COLO668 (cell line): ENCODE measurements around the gene SLCO2A1.

Source experiments
- DNase-seq: peaks from one replicate; lab custom pipeline; 2025; ENCODE audit not compliant: unreplicated experiment; lab: John Stamatoyannopoulos, UW

Gene SLCO2A1

GRCh38 chr3:133983576-133984560 lies 45.9 kb downstream of the SLCO2A1 start:
- DNase-seq = no peak

DNA sequence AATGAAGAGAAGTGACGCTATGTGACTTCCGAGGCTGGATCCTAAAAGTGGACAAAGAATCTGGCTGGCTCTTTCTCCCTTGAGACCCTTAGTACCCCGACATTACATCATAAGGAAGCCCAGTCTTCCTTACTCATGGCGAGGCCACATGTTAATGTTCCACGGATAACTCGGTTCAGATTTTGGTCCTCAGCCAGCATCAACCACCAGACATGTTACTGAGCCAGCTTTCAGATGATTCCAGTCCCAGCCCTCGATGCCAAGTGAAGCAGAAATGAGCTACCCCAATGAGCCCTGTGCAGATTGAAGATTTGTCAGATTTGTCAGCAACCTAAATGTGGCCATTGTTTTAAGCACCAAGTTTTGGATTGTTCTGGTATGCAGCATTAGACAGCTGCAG lies 46.6 kb downstream of the SLCO2A1 start:
- no peak for DNase-seq

DNA sequence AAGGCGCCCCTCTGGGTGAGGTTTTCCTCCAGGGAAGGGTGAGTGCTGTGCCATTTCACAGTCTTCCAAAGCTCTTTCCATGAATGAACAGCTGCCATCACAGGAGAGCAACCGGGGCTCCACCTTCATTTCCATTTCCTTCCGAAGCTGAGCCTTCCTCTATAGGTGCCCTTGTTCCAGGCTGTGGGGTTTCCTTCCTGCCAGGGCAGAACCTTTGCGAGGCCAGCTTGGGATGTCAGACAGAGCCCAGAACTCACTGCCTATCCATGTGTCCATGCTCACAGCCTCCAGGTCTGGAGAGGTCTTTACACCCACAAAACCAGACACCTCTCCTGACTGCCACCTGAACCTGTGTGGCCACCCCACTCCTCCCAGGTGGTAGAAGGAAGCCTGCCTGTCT lies 49.2 kb downstream of the SLCO2A1 start:
- no peak for DNase-seq

- DNase-seq = no peak
Observed at GRCh38 chr3:133980035-133980434, 49.7 kb downstream of the SLCO2A1 start.

GRCh38 chr3:133979553-133979952 lies 50.2 kb downstream of the SLCO2A1 start:
- no peak for DNase-seq

GRCh38 chr3:133977568-133977967 lies 52.2 kb downstream of the SLCO2A1 start:
- no peak for DNase-seq

- no peak for DNase-seq
Observed at GRCh38 chr3:133973249-133973980, 56.3 kb downstream of the SLCO2A1 start.

DNA sequence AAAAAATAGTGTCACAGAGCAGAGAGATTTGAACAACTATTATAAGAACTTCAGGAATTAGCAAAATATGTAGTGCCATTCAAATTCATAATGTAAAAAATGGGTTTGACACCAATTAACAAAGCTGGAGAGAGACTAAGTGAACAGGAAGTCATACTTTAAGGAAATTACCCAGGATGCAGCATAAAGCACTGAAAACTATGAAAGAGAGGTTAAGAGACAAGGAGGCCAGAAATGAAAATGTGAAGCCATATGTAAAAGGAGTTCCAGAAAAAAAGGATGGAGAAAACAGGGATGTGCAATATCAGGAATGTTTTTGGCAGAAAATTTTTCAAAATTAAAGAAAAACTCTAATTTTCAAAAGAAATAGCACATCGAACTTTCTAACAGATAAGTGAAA lies 57.6 kb downstream of the SLCO2A1 start:
- DNase-seq = no peak

- DNase-seq = no peak
Observed at GRCh38 chr3:133970916-133971315, 58.8 kb downstream of the SLCO2A1 start.

GRCh38 chr3:133970339-133970738 lies 59.4 kb downstream of the SLCO2A1 start:
- DNase-seq = no peak

DNA sequence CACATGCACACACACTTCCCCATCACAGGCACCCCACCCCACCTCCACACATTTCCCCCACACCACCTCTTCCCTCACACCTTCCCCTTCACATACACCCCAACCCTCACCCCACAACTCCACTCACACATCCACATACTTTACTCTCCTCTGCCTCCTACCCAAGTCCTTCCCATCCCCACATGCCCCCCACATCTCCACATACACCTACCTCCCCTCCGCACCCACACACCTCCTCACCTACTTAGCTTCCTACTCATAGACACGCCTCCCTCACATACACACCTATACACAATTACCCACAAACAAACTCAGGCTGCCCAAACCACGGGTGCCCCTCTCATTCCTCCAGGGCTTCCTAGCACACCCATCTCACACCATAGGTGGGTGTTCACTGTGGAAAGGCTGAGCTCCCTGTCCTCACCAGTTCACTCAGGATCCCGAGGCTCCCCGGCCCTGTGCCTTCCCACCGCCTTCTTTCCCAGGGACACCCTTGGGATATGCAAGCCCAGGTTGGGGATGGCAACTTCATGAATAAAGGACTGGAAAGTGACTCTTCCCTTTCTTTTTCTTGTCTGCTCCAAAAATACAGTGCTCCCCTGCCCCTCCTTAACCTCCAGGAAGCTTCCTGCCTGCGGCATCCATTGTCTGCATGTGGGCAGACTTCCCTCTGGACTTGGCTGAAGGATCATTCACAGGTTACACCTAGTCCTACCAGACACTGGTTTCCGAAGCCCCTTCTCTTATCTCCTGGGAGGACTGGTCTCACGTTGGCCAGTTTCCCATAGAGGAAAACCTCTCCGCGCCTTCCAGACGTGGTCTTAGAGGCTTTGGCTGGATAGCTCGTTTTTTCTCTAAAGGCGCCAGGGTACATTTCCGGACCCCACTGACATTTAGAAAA lies 61.5 kb downstream of the SLCO2A1 start:
- DNase-seq = no peak

- no peak for DNase-seq
Observed at GRCh38 chr3:133966954-133967353, 62.8 kb downstream of the SLCO2A1 start.

- no peak for DNase-seq
Observed at GRCh38 chr3:133965906-133966305, 63.8 kb downstream of the SLCO2A1 start.

- DNase-seq = no peak
Observed at GRCh38 chr3:133965013-133965570, 64.6 kb downstream of the SLCO2A1 start.

DNA sequence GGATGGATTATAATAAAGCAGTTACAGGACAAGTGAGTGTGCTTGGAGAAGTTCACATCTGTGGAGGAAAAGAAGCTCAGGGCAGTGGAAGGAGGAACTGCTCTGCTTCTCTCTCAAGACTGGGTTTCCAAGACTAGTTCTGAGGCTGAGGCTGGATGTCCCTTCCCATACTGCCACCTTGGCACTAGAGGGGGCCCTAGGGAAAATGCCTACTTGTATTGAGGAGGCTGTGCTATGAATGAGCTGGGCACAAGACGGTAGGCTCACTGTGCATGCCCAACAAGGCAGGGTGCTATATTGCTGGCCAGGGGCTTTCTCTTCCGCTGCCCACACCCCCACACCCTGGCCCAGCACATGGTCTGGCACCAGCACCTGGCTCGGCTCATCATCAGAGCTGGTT lies 65.2 kb downstream of the SLCO2A1 start:
- no peak for DNase-seq

- no peak for DNase-seq
Observed at GRCh38 chr3:133963657-133964396, 65.9 kb downstream of the SLCO2A1 start.

GRCh38 chr3:133962849-133963248 lies 66.9 kb downstream of the SLCO2A1 start:
- DNase-seq = no peak

GRCh38 chr3:133958071-133958805 lies 71.5 kb downstream of the SLCO2A1 start:
- DNase-seq = no peak

GRCh38 chr3:133956982-133957381 lies 72.7 kb downstream of the SLCO2A1 start:
- DNase-seq = no peak
